Fibroblast of lung (primary cell): Measurements from ENCODE around the gene ZNF385D.

Source experiments
- CTCF ChIP-seq, 2 donors: IDR thresholded peaks in 1 of 2; conservative IDR thresholded peaks in 1 of 2; 1 replicate in 1 of 2; 2 replicates in 1 of 2; pipeline ENCODE4 v1.5.1; 2011 to 2012; ENCODE audit warnings: low read length in 2 of 2, control low read depth in 1 of 2, inconsistent platforms in 1 of 2, low read depth in 1 of 2, mild to moderate bottlenecking in 1 of 2
- EZH2 ChIP-seq: IDR thresholded peaks from 2 replicates; pipeline ENCODE4 v1.5.1; 2012; ENCODE audit warnings: low read length, control low read depth, mild to moderate bottlenecking; ENCODE audit errors: missing control alignments

- TF ChIP-seq CTCF (conservative IDR thresholded peaks at IDR 0.05 in 1 of 2, IDR thresholded peaks at IDR 0.05 in 1 of 2; ENCODE audit: low read depth in 1 of 2, low read length in 2 of 2): no peak
- TF ChIP-seq EZH2: no peak
These were observed 12.7 kb downstream of the ZNF385D start for GRCh38 chr3:21738283-21738682.
